Testis (tissue), 3 donors: ENCODE measurements around the gene CCDC7. TPM values are rescaled to one million over a fixed set of nuclear protein-coding genes. Genes with fewer than 3 reads are reported as not detected.

Experiments
- DNase-seq: peaks from one replicate; pipeline ENCODE4 v3.0.0-alpha.2; 2019
- H3K27ac ChIP-seq, 2 donors: fragments of 200-600 bp; sonication (generic); one replicate each; pipeline ENCODE4 v1.5.1; 2019
- H3K27me3 ChIP-seq: fragments of 200-600 bp; sonication (generic); one replicate; pipeline ENCODE4 v1.5.1; 2019
- H3K36me3 ChIP-seq: fragments of 200-600 bp; sonication (generic); one replicate; pipeline ENCODE4 v1.5.1; 2017; ENCODE audit warnings: low read depth; ENCODE audit errors: missing control alignments
- H3K4me1 ChIP-seq: fragments of 200-600 bp; sonication (generic); one replicate; pipeline ENCODE4 v1.5.1; 2019
- H3K4me3 ChIP-seq, 2 donors: fragments of 200-600 bp; sonication (generic); one replicate each; pipeline ENCODE4 v1.5.1; 2017 to 2019
- H3K9me3 ChIP-seq: fragments of 200-600 bp; sonication (generic); one replicate; pipeline ENCODE4 v1.5.1; 2017
- POLR2A ChIP-seq: fragments of 450-650 bp; IDR thresholded peaks from one replicate; pipeline ENCODE4 v1.6.1; 2017; ENCODE audit warnings: antibody characterized with exemption, mild to moderate bottlenecking, moderate library complexity
- WGBS, 2 donors: methylation state at CpG; one replicate each; pipeline ENCODE4 v1.1.5; 2018; 5-methylcytosine and 5-hydroxymethylcytosine counted together
- intact Hi-C: fragments of 100-400 bp; cut with DNase I; formaldehyde crosslinking; loops from one replicate; pipeline ENCODE4 v1.15.1; 2023; ENCODE audit warnings: low total_unique reads
- polyA plus RNA-seq: library from polyadenylated mRNA; stranded (reverse); fragments of 350-450 nt; fragmentation: Illumina TruSeq; extraction: RNeasy Lipid Tissue Mini Kit (QIAGEN cat#74804); gene quantifications from one replicate; pipeline ENCODE4 v1.2.3, GENCODE V29; 2014; ENCODE audit warnings: low read depth, low replicate concordance; ENCODE audit not compliant: insufficient read depth
- total RNA-seq, 2 donors: library from RNA; depleted of rRNA; stranded (reverse); fragments of >200 nt; gene quantifications; one replicate each; pipeline ENCODE4 v1.2.3, GENCODE V29; 2016
- TF ChIP-seq, protein P1 (sequence below), 3 experiments: fragments of 450-650 bp in 2 of 3; fragments of 200-600 bp in 1 of 3; sonication (generic) in 1 of 3; IDR thresholded peaks; one replicate each; pipeline ENCODE4 v1.5.1; 2016 to 2019; ENCODE audit warnings: antibody characterized with exemption in 3 of 3, mild to moderate bottlenecking in 2 of 3, moderate library complexity in 1 of 3

The CCDC7 gene
- total and polyA plus RNA-seq, 3 donors from 2014 or later = 74.0 to 146 (median 74.5) TPM

DNA sequence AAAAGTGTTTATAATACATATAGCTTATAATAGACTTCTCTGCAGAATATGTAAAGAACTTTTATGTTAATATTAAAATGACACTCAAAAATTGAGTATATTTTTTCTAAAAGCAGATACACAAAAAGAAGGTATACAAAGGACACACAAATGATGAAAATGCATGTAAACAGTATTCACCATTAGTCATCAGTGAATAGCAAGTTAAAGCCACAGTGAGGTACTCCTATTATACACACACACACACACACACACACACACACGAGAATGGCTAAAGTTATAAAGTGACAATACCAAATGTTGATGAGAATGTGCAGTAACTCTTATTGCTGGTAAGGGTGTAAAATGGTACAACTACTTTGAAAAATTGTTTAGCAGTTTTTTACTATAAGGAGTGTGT is 419.2 kb downstream of the CCDC7 start:
- Histone ChIP-seq H3K4me1 (no peaks in the 10 kb centered on the region), H3K27ac (no peak overlapping the region), H3K36me3 (no peaks in the 10 kb centered on the region), H3K27me3 (no peaks in the 10 kb centered on the region), H3K9me3 (no peaks in the 10 kb centered on the region), H3K4me3 (no peak overlapping the region)
- intact Hi-C loops = no loop called here
- DNase-seq = no peak
- 97 to 100% methylated on average over 1 of the region's 1 CpG for WGBS, 2 donors
- TF ChIP-seq, protein P1, sequence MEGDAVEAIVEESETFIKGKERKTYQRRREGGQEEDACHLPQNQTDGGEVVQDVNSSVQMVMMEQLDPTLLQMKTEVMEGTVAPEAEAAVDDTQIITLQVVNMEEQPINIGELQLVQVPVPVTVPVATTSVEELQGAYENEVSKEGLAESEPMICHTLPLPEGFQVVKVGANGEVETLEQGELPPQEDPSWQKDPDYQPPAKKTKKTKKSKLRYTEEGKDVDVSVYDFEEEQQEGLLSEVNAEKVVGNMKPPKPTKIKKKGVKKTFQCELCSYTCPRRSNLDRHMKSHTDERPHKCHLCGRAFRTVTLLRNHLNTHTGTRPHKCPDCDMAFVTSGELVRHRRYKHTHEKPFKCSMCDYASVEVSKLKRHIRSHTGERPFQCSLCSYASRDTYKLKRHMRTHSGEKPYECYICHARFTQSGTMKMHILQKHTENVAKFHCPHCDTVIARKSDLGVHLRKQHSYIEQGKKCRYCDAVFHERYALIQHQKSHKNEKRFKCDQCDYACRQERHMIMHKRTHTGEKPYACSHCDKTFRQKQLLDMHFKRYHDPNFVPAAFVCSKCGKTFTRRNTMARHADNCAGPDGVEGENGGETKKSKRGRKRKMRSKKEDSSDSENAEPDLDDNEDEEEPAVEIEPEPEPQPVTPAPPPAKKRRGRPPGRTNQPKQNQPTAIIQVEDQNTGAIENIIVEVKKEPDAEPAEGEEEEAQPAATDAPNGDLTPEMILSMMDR (IDR thresholded peaks at IDR 0.05) = no peak
- TF ChIP-seq POLR2A = no peak

DNA sequence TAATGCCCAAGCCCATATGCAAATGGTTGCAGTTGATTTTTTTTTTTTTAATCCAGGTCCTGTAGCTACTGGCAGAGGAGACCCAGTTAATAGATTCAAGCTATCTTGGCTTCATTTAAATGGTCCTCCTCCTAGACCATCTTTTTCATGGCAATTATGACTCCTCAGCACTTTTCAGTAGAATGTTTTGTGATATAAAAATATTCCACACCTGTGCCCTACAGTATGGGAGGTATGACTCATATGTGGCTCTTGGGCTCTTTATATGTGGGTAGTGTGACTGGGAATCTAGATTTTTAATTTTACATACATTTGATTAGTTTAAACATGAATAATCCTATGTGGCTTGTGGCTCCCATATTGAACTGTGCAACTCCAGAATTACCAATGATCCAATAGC is 432.0 kb downstream of the CCDC7 start:
- Histone ChIP-seq H3K27me3 (no peaks in the 10 kb centered on the region), H3K27ac (no peak overlapping the region), H3K4me3 (no peak overlapping the region), H3K4me1 (no peaks in the 10 kb centered on the region), H3K36me3 (no peaks in the 10 kb centered on the region), H3K9me3 (no peaks in the 10 kb centered on the region)
- TF ChIP-seq POLR2A = no peak
- TF ChIP-seq, protein P1 (IDR thresholded peaks at IDR 0.05) = no peak
- DNase-seq = no peak
- intact Hi-C loops = no loop called here

DNA sequence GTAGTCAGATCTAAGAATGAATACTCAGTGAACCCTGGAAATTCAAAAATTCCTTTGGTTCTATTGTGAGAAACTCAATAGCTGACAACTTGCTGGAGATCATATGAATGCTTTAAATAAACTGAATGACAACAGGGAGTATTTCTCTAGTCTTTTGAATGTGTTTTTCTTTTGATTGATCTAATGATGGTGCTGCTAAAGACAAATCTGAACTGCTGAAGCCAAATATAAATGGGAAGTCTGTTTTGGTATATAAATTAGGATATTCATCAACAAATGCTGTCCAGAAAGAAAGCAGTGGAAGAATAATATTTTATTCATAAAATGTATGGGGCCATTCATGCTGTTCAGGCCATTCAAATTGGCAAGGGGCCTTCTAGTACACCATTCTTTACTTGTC is 432.7 kb downstream of the CCDC7 start:
- no peak overlapping the region for H3K27ac ChIP-seq
- no peaks in the 10 kb centered on the region for H3K36me3 ChIP-seq
- TF ChIP-seq POLR2A = no peak
- TF ChIP-seq, protein P1 (IDR thresholded peaks at IDR 0.05) = no peak
- no peak overlapping the region for H3K4me3 ChIP-seq
- no peaks in the 10 kb centered on the region for H3K27me3 ChIP-seq
- intact Hi-C loops = no loop called here
- no peaks in the 10 kb centered on the region for H3K9me3 ChIP-seq
- no peak for DNase-seq
- H3K4me1 ChIP-seq = no peaks in the 10 kb centered on the region

DNA sequence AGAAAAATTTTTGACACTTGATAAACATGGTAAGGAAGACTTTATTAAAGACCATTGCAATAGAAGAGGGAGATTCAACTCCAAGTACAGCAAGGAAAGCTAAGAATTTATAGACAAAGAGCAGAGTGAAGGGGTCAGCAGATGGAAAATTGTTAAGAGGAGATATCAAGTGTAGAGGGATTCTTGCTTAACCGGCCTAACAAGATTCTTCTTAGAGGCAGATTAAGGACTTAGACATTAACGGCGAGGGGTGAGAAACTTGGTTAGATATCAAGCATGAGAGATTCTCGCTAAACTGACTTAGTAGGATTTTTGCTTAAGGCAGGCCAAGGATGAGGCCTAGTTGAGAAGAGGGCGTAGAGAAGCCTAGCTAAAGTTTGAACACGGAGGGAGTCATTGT is 436.1 kb downstream of the CCDC7 start:
- intact Hi-C loops = no loop called here
- Histone ChIP-seq H3K27ac (no peak overlapping the region), H3K36me3 (no peaks in the 10 kb centered on the region), H3K4me1 (no peaks in the 10 kb centered on the region), H3K9me3 (no peaks in the 10 kb centered on the region), H3K4me3 (no peak overlapping the region), H3K27me3 (no peaks in the 10 kb centered on the region)
- no peak for DNase-seq
- TF ChIP-seq POLR2A = no peak
- TF ChIP-seq, protein P1 (IDR thresholded peaks at IDR 0.05) = no peak
- WGBS, 2 donors = 94 to 98% methylated on average over 6 of the region's 6 CpGs

DNA sequence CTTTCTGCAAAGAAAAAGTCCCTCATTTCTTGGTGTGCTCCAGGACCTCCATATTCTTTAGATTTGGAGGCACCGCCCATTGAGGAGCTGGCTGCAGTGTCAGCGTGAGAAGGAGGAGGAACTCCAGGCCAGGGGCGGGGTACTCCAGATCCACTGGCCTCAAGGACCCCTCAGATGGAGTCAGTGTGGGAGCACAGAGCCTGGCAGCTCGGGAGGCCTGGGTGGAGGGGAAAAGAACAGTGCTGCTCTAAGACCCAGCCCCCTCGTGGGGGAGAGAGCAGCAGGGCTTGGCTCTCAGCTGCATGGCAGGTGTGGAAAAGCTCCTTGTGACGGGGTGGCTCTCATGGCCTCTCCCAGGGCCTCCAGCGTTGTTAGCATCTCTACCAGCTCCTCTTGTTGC is 441.5 kb downstream of the CCDC7 start:
- Histone ChIP-seq H3K27me3 (no peaks in the 10 kb centered on the region), H3K9me3 (no peaks in the 10 kb centered on the region), H3K27ac (no peak overlapping the region), H3K36me3 (no peaks in the 10 kb centered on the region), H3K4me1 (no peaks in the 10 kb centered on the region), H3K4me3 (no peak overlapping the region)
- TF ChIP-seq POLR2A = no peak
- TF ChIP-seq, protein P1 (IDR thresholded peaks at IDR 0.05) = no peak
- no peak for DNase-seq
- WGBS, 2 donors = 82 to 86% methylated on average over 6 to 7 of the region's 7 CpGs
- intact Hi-C loops = no loop called here
